B cell (primary cell): ENCODE data around the gene KCNT1.

ENCODE experiments used
- CTCF ChIP-seq: fragments of 200-600 bp; IDR thresholded peaks from one replicate; pipeline ENCODE4 v1.8.0; 2022; ENCODE audit warnings: antibody characterized with exemption, mild to moderate bottlenecking
- EZH2 ChIP-seq: IDR thresholded peaks from 2 replicates; pipeline ENCODE4 v1.6.1; 2012; ENCODE audit warnings: borderline replicate concordance, low read depth, mild to moderate bottlenecking, moderate library complexity, low read length; ENCODE audit not compliant: insufficient read depth, poor library complexity, severe bottlenecking

DNA sequence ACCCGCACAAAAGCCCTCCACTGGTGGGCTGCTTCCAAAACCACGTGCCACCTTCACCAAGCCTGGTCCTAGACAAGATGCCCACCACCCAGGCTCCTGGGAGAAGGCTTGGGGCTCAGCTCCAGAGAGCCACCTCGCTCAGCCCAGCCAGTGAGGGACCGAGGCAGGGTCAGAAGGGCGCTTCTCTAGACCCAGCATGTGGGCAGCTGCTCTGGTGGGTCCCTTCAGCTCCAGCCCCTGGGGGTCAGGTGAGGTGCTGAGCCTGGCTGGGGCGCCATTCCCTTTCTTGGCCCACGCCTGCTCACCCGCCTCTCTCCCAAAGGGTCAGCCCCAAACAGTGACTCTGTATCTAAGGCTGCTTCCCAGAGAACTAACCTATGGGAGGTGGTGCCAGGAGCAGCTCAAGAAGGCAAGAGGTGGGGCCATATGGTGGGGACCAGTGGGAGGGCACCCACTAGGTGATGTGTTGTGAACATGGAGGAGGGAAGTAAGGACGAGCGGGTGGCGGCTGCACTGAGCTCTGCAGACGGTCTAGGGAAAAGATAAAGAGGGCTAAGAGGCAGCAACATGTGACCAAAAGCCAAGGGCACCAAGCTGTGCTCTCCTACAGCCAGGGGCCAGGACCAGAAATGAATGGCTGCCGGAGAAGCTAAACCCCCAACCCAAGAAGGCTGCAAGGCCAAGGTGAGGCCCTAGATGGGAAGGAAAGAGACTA, 126.0 kb downstream of the KCNT1 start:
- TF ChIP-seq CTCF (no peak), EZH2 (no peak)
